Smooth muscle cell (in vitro differentiated cells): ENCODE measurements around the gene CDY2A. TPM values are rescaled to one million over a fixed set of nuclear protein-coding genes. Genes with fewer than 3 reads are reported as not detected.
"Not testable (repeated sequence)": the region's sequence is repeated elsewhere in the genome, so short reads cannot be mapped to it uniquely, and the experiment has no call there.

ENCODE experiments used
- DNase-seq: peaks from one replicate; lab custom pipeline; 2025; ENCODE audit not compliant: unreplicated experiment; lab: John Stamatoyannopoulos, UW
- H2AFZ ChIP-seq: fragments of 200-600 bp; sonication (generic); 2 replicates; pipeline ENCODE4 v1.6.0; 2016; ENCODE audit warnings: antibody characterized with exemption, low read depth, mild to moderate bottlenecking
- H3F3A ChIP-seq: fragments of 200-600 bp; sonication (generic); 2 replicates; pipeline ENCODE4 v1.6.0; 2017; ENCODE audit warnings: antibody characterized with exemption, low read depth
- H3K27ac ChIP-seq: fragments of 200-600 bp; sonication (generic); 2 replicates; pipeline ENCODE4 v1.5.1; 2016; ENCODE audit warnings: low read depth, mild to moderate bottlenecking
- H3K27me3 ChIP-seq: fragments of 200-600 bp; sonication (generic); 2 replicates; pipeline ENCODE4 v1.6.1; 2016; ENCODE audit warnings: low read depth, mild to moderate bottlenecking
- H3K36me3 ChIP-seq: fragments of 200-600 bp; sonication (generic); 2 replicates; pipeline ENCODE4 v1.5.1; 2016; ENCODE audit warnings: low read depth
- H3K4me1 ChIP-seq: fragments of 200-600 bp; sonication (generic); 2 replicates; pipeline ENCODE4 v1.5.1; 2016; ENCODE audit warnings: low read depth
- H3K4me2 ChIP-seq: fragments of 200-600 bp; sonication (generic); 2 replicates; pipeline ENCODE4 v1.6.0; 2016; ENCODE audit warnings: mild to moderate bottlenecking
- H3K4me3 ChIP-seq: fragments of 200-600 bp; sonication (generic); 2 replicates; pipeline ENCODE4 v1.5.1; 2016; ENCODE audit warnings: mild to moderate bottlenecking
- H3K79me2 ChIP-seq: fragments of 200-600 bp; sonication (generic); 2 replicates; pipeline ENCODE4 v1.6.0; 2016; ENCODE audit warnings: low read depth, mild to moderate bottlenecking
- H3K9ac ChIP-seq: fragments of 200-600 bp; sonication (generic); 2 replicates; pipeline ENCODE4 v1.6.0; 2016; ENCODE audit warnings: low read depth
- H3K9me3 ChIP-seq: fragments of 200-600 bp; sonication (generic); replicated peaks from 2 replicates; pipeline ENCODE4 v1.5.1; 2016; ENCODE audit warnings: low read depth
- H4K20me1 ChIP-seq: fragments of 200-600 bp; sonication (generic); 2 replicates; pipeline ENCODE4 v1.6.0; 2016; ENCODE audit warnings: low read depth
- WGBS: methylation state at CpG from one replicate; pipeline ENCODE4 v1.1.7; 2016; ENCODE audit warnings: low lambda C conversion rate; 5-methylcytosine and 5-hydroxymethylcytosine counted together
- polyA plus RNA-seq: library from polyadenylated mRNA; unstranded; fragments of >200 nt; fragmentation: Nextera tagmentation; extraction: Ambion mirVana; gene quantifications from 2 replicates; pipeline ENCODE4 v1.2.1, GENCODE V29; 2016
- total RNA-seq: library from RNA; depleted of rRNA; stranded (reverse); fragments of >200 nt; gene quantifications from 2 replicates; pipeline ENCODE4 v1.2.3, GENCODE V29; 2014

Gene CDY2A
- total and polyA plus RNA-seq, 2 experiments from 2014 or later, result not detected

- WGBS, result no CpG with 5 or more reads among the region's 10 CpGs
- not testable (repeated sequence) for H3K4me2 ChIP-seq, H3K27ac ChIP-seq, H4K20me1 ChIP-seq, H3K4me3 ChIP-seq, H3K79me2 ChIP-seq, H3K9me3 ChIP-seq, H3K36me3 ChIP-seq, H3K27me3 ChIP-seq, DNase-seq, H2AFZ ChIP-seq, H3F3A ChIP-seq, H3K9ac ChIP-seq, H3K4me1 ChIP-seq
Observed at GRCh38 chrY:18048149-18049040, 22.8 kb downstream of the CDY2A start.

DNA sequence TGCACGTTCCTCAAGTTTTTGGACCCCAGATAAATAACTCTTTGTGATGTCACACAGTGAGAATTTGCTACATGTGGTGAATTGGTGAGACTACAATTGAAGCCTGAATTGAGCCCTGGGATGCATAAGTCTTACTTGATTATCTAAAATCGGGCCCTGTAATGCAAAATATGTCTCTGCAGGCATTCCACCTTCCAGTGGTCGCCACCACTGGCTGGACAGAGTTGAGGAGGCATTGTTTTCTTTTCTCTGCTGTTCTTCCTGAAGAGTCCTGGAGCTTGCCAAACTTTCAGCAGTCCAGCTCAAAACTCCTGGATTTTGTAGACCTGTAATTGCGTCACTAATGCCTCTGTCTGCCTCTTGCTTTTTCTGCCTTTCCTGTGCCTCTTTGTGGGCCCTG lies 23.5 kb downstream of the CDY2A start:
- not testable (repeated sequence) for H3K9me3 ChIP-seq, H3K4me3 ChIP-seq, H3K36me3 ChIP-seq, H3K27ac ChIP-seq, H2AFZ ChIP-seq, H3F3A ChIP-seq, H3K27me3 ChIP-seq, H4K20me1 ChIP-seq, H3K4me1 ChIP-seq, H3K9ac ChIP-seq, DNase-seq, H3K79me2 ChIP-seq, H3K4me2 ChIP-seq
- no CpG with 5 or more reads among the region's 4 CpGs for WGBS

- not testable (repeated sequence) for H3K4me3 ChIP-seq, DNase-seq, H2AFZ ChIP-seq, H3K27ac ChIP-seq, H3K4me1 ChIP-seq, H3K36me3 ChIP-seq, H3K9me3 ChIP-seq, H3K79me2 ChIP-seq, H3K27me3 ChIP-seq, H4K20me1 ChIP-seq, H3K9ac ChIP-seq, H3K4me2 ChIP-seq, H3F3A ChIP-seq
- no CpG with 5 or more reads among the region's 3 CpGs for WGBS
Observed at GRCh38 chrY:18056473-18056872, 30.9 kb downstream of the CDY2A start.

GRCh38 chrY:18073464-18073863 lies 47.9 kb downstream of the CDY2A start:
- not testable (repeated sequence) for H4K20me1 ChIP-seq, H2AFZ ChIP-seq, H3K79me2 ChIP-seq, H3K4me1 ChIP-seq, H3K9me3 ChIP-seq, H3K4me3 ChIP-seq, DNase-seq, H3K27me3 ChIP-seq, H3K36me3 ChIP-seq, H3K9ac ChIP-seq, H3K4me2 ChIP-seq, H3F3A ChIP-seq, H3K27ac ChIP-seq
- no CpG with 5 or more reads among the region's 12 CpGs for WGBS

Other genes with a start within 250 kb of the CDY2A start
- not detected in 2 replicates for gene CDY2B, start 145.6 kb upstream of the CDY2A start, total RNA-seq
- not detected in 2 replicates for gene CDY2B, start 145.6 kb upstream of the CDY2A start, polyA plus RNA-seq